Right renal cortex interstitium (tissue), 3 donors: ENCODE results near the gene MYOCD. TPM values are rescaled to one million over a fixed set of nuclear protein-coding genes. Genes with fewer than 3 reads are reported as not detected.

Source experiments
- polyA plus RNA-seq, 3 donors: library from polyadenylated mRNA; unstranded; fragments of 120-200 nt; gene quantifications; one replicate each; pipeline ENCODE4 v1.2.1, GENCODE V29; 2013; ENCODE audit not compliant: insufficient read length in 3 of 3

Gene MYOCD
- polyA plus RNA-seq, 3 donors: 3.8 to 5.8 (median 4.0) TPM

Other genes starting within 250 kb of the MYOCD start
- gene ARHGAP44, start 123.6 kb downstream of the MYOCD start, polyA plus RNA-seq: 1 to 10 TPM; 7.2 to 7.8 (median 7.5) TPM